HCT116 (cell line): ENCODE measurements around the gene CPA4. TPM values are rescaled to one million over a fixed set of nuclear protein-coding genes. Genes with fewer than 3 reads are reported as not detected.

ENCODE experiments used
- ATAC-seq: fragments of 200-7000 bp; cut with Tn5 transposase; 2 replicates; pipeline ENCODE4 v1.9.1; 2020; ENCODE audit warnings: mild to moderate bottlenecking, moderate library complexity
- BruUV-seq: library from RNA; stranded (reverse); fragments of 400-500 nt; replicated peaks from 2 replicates; lab custom pipeline; 2021; lab: Mats Ljungman, UMichigan
- CTCF ChIA-PET: fragments of 300-600 bp; sonication (Branson Sonifier 250); formaldehyde crosslinking; loops from one replicate; lab custom pipeline; 2021; ENCODE audit warnings: antibody characterized with exemption; lab: Charles Lee
- POLR2A ChIA-PET: fragments of 300-600, 350-600 bp; sonication (Branson Sonifier 250); formaldehyde crosslinking; loops from one replicate; lab custom pipeline; 2021; ENCODE audit warnings: antibody characterized with exemption; lab: Charles Lee
- RAD21 ChIA-PET, 2 experiments: fragments of 300-600 bp; sonication (Branson Sonifier 250); formaldehyde crosslinking; loops; one replicate each; lab custom pipeline; 2023; ENCODE audit warnings: low total read pairs in 2 of 2; ENCODE audit not compliant: uncharacterized antibody in 2 of 2, unreplicated experiment in 2 of 2, low non-redundant PET in 1 of 2; lab: Charles Lee
- DNase-seq: peaks from one replicate; pipeline ENCODE4 v3.0.0-alpha.2; 2010; ENCODE audit warnings: low read depth, low spot score
- H2AFZ ChIP-seq: fragments of 200-600 bp; shearing (Covaris generic), sonication (generic); 2 replicates; pipeline ENCODE4 v1.6.1; 2017; ENCODE audit warnings: low read depth, mixed run types, mixed read lengths, antibody characterized with exemption, low read length; ENCODE audit not compliant: poor library complexity, severe bottlenecking
- H3K27ac ChIP-seq: 2 replicates; pipeline ENCODE4 v1.5.1; 2012; ENCODE audit warnings: low read depth, low read length
- H3K27me3 ChIP-seq: fragments of 200-600 bp; sonication (generic); 2 replicates; pipeline ENCODE4 v1.6.1; 2016; ENCODE audit warnings: mixed run types, low read length, mixed read lengths; ENCODE audit not compliant: insufficient read depth
- H3K36me3 ChIP-seq, 2 experiments: fragments of 200-500 bp in 1 of 2; fragments of 200-600 bp in 1 of 2; sonication (Bioruptor generic) in 1 of 2; sonication (generic) in 1 of 2; 2 replicates each; pipeline versions ENCODE4 v1.5.1 to v1.6.1; 2014 to 2016; ENCODE audit warnings: low read length in 2 of 2, inconsistent platforms in 1 of 2, mixed read lengths in 1 of 2, mixed run types in 1 of 2; ENCODE audit not compliant: insufficient read depth in 2 of 2, control insufficient read depth in 1 of 2
- H3K4me1 ChIP-seq, 2 experiments: fragments of 200-600 bp in 1 of 2; sonication (generic) in 1 of 2; 2 replicates each; pipeline versions ENCODE4 v1.5.1 to v1.6.1; 2012 to 2017; ENCODE audit warnings: low read length in 2 of 2, inconsistent platforms in 1 of 2, mild to moderate bottlenecking in 1 of 2, mixed read lengths in 1 of 2, mixed run types in 1 of 2, moderate library complexity in 1 of 2; ENCODE audit not compliant: insufficient read depth in 2 of 2, control insufficient read depth in 1 of 2
- H3K4me2 ChIP-seq: fragments of 200-600 bp; sonication (generic); 2 replicates; pipeline ENCODE4 v1.6.1; 2017; ENCODE audit warnings: mixed run types, low read length, mixed read lengths
- H3K4me3 ChIP-seq, 2 experiments: fragments of 200-600 bp in 1 of 2; sonication (generic) in 1 of 2; replicated peaks in 1 of 2; 2 replicates each; pipeline ENCODE4 v1.5.1; 2011 to 2016; ENCODE audit warnings: low read length in 2 of 2, control low read depth in 1 of 2, low read depth in 1 of 2, mild to moderate bottlenecking in 1 of 2, mixed read lengths in 1 of 2, mixed run types in 1 of 2
- H3K79me2 ChIP-seq: fragments of 200-600 bp; sonication (generic); 2 replicates; pipeline ENCODE4 v1.6.1; 2017; ENCODE audit warnings: mild to moderate bottlenecking, mixed run types, low read length, moderate library complexity, mixed read lengths; ENCODE audit not compliant: insufficient read depth
- H3K9ac ChIP-seq: fragments of 200-600 bp; sonication (generic); 2 replicates; pipeline ENCODE4 v1.6.1; 2016; ENCODE audit warnings: low read length, mixed read lengths
- H3K9me2 ChIP-seq: fragments of 200-600 bp; sonication (generic), shearing (Covaris generic); 2 replicates; pipeline ENCODE4 v1.6.1; 2017; ENCODE audit warnings: mixed run types, mild to moderate bottlenecking, moderate library complexity; ENCODE audit not compliant: insufficient read depth
- H3K9me3 ChIP-seq, 2 experiments: fragments of 200-500 bp in 1 of 2; fragments of 200-600 bp in 1 of 2; sonication (Bioruptor generic) in 1 of 2; sonication (generic) in 1 of 2; 2 replicates each; pipeline ENCODE4 v1.6.1; 2014 to 2017; ENCODE audit warnings: low read length in 2 of 2, mixed read lengths in 2 of 2, inconsistent platforms in 1 of 2, low read depth in 1 of 2, mild to moderate bottlenecking in 1 of 2, mixed run types in 1 of 2, moderate library complexity in 1 of 2; ENCODE audit not compliant: control insufficient read depth in 1 of 2, insufficient read depth in 1 of 2
- H4K20me1 ChIP-seq: fragments of 200-600 bp; sonication (generic), shearing (Covaris generic); 2 replicates; pipeline ENCODE4 v1.6.1; 2017; ENCODE audit warnings: mixed run types, mild to moderate bottlenecking, moderate library complexity; ENCODE audit not compliant: insufficient read depth
- CBX3 ChIP-seq: IDR thresholded peaks from 2 replicates; pipeline ENCODE4 v1.6.1; 2012; ENCODE audit warnings: low read depth
- ELF1 ChIP-seq: IDR thresholded peaks from 2 replicates; pipeline ENCODE4 v1.6.1; 2012; ENCODE audit warnings: low read depth, borderline replicate concordance
- EZH2 ChIP-seq: fragments of 200-600 bp; sonication (generic); IDR thresholded peaks from 2 replicates; pipeline ENCODE4 v1.6.1; 2017; ENCODE audit warnings: antibody characterized with exemption, mixed run types
- FOSL1 ChIP-seq: IDR thresholded peaks from 2 replicates; pipeline ENCODE4 v1.6.1; 2012; ENCODE audit warnings: low read depth
- JUND ChIP-seq: IDR thresholded peaks from 2 replicates; pipeline ENCODE4 v1.6.1; 2012
- POLR2A ChIP-seq: IDR thresholded peaks from 2 replicates; pipeline ENCODE4 v1.7.0; 2011; ENCODE audit warnings: borderline replicate concordance; ENCODE audit not compliant: insufficient read depth, insufficient read length; ENCODE audit errors: extremely low read depth
- POLR2AphosphoS5 ChIP-seq: IDR thresholded peaks from 2 replicates; pipeline ENCODE4 v1.6.1; 2011; ENCODE audit warnings: mild to moderate bottlenecking, low read depth, low read length, moderate library complexity
- SRF ChIP-seq: IDR thresholded peaks from 2 replicates; pipeline ENCODE4 v1.6.1; 2012; ENCODE audit warnings: low read depth
- YY1 ChIP-seq: IDR thresholded peaks from 2 replicates; pipeline ENCODE4 v1.6.1; 2011; ENCODE audit warnings: low read length, low read depth, moderate library complexity, mild to moderate bottlenecking; ENCODE audit not compliant: insufficient replicate concordance; ENCODE audit errors: extremely low read depth
- intact Hi-C: fragments of 100-400 bp; cut with micrococcal nuclease; formaldehyde crosslinking; loops from 2 replicates; pipeline ENCODE4 v1.10.0; 2022
- total RNA-seq: library from RNA; stranded (reverse); gene quantifications from one replicate; pipeline ENCODE4 v1.2.1, GENCODE V29; 2021; ENCODE audit not compliant: unreplicated experiment
- TF ChIP-seq, protein P1 (sequence below): IDR thresholded peaks from 2 replicates; pipeline ENCODE4 v1.6.1; 2011; ENCODE audit warnings: mild to moderate bottlenecking, low read length, moderate library complexity; ENCODE audit not compliant: insufficient replicate concordance; ENCODE audit errors: extremely low read depth
- TF ChIP-seq, protein P2 (sequence below), 3 experiments: fragments of 200-600 bp in 1 of 3; sonication (generic) in 1 of 3; IDR thresholded peaks in 2 of 3; conservative IDR thresholded peaks in 1 of 3; 2 replicates each; pipeline ENCODE4 v1.5.1; 2012 to 2017; ENCODE audit warnings: low read depth in 2 of 3, low read length in 2 of 3, antibody characterized with exemption in 1 of 3, borderline replicate concordance in 1 of 3, control low read depth in 1 of 3, mild to moderate bottlenecking in 1 of 3, mixed read lengths in 1 of 3, mixed run types in 1 of 3, moderate library complexity in 1 of 3; ENCODE audit not compliant: insufficient read depth in 1 of 3

CPA4 gene
- total RNA-seq, 1 experiment from 2014 or later: 38.7 TPM

DNA sequence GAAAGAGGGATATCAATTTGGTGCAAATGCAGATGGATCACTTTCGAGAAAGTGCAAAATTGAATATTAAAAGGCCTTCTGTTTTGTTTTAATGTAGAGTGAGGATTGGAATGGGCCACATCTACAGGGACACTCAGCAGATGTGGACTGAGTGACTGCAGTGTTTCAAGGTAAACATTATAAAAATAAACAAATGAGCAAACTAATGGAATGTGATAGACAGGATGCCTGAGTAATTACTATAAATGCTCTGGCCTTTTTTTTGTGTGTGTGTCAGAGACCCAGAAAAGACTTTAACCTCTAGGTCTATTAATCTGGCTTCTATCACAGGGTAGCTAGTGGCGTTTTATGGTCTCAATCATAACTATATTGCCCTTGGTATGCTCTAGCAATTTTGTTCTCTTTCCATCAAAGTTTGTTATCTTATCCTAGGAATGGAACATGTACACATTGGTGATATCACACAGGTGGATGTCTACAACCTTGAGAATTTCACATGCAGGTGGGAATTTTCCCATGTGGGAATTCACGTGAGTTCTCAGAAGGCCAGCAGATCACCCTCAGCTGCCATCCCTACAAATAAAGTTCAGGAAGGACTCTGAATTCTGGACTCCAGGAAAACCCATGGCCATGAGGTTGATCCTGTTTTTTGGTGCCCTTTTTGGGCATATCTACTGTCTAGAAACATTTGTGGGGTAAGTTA lies 26.6 kb upstream of the CPA4 start, which contains the start of gene CPA2:
CPA2 (plus strand) TSS at position 606 of the 703 bp plus-strand sequence; CDS start at position 625, 19 bp downstream.
- intact Hi-C loops: no loop called here
- no peak for DNase-seq
- ATAC-seq: no peak
- no peaks in the 10 kb centered on the region for H3K9me3 ChIP-seq
- no peaks in the 10 kb centered on the region for H3K79me2 ChIP-seq
- CTCF ChIA-PET: no interaction called here
- no peak within 1 kb of the TSS for H3K4me3 ChIP-seq
- no peak within 1 kb of the TSS for H3K27ac ChIP-seq
- TF ChIP-seq SRF: no peak
- no peak for TF ChIP-seq ELF1
- TF ChIP-seq, protein P1, sequence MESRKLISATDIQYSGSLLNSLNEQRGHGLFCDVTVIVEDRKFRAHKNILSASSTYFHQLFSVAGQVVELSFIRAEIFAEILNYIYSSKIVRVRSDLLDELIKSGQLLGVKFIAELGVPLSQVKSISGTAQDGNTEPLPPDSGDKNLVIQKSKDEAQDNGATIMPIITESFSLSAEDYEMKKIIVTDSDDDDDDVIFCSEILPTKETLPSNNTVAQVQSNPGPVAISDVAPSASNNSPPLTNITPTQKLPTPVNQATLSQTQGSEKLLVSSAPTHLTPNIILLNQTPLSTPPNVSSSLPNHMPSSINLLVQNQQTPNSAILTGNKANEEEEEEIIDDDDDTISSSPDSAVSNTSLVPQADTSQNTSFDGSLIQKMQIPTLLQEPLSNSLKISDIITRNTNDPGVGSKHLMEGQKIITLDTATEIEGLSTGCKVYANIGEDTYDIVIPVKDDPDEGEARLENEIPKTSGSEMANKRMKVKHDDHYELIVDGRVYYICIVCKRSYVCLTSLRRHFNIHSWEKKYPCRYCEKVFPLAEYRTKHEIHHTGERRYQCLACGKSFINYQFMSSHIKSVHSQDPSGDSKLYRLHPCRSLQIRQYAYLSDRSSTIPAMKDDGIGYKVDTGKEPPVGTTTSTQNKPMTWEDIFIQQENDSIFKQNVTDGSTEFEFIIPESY: no peak
- TF ChIP-seq POLR2A: no peak
- no peak for TF ChIP-seq CBX3
- TF ChIP-seq YY1: no peak
- TF ChIP-seq, protein P2, sequence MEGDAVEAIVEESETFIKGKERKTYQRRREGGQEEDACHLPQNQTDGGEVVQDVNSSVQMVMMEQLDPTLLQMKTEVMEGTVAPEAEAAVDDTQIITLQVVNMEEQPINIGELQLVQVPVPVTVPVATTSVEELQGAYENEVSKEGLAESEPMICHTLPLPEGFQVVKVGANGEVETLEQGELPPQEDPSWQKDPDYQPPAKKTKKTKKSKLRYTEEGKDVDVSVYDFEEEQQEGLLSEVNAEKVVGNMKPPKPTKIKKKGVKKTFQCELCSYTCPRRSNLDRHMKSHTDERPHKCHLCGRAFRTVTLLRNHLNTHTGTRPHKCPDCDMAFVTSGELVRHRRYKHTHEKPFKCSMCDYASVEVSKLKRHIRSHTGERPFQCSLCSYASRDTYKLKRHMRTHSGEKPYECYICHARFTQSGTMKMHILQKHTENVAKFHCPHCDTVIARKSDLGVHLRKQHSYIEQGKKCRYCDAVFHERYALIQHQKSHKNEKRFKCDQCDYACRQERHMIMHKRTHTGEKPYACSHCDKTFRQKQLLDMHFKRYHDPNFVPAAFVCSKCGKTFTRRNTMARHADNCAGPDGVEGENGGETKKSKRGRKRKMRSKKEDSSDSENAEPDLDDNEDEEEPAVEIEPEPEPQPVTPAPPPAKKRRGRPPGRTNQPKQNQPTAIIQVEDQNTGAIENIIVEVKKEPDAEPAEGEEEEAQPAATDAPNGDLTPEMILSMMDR (IDR thresholded peaks at IDR 0.05 in 2 of 3, conservative IDR thresholded peaks at IDR 0.05 in 1 of 3; ENCODE audit: borderline replicate concordance in 1 of 3, insufficient read depth in 1 of 3, low read depth in 2 of 3, low read length in 2 of 3): no peak
- no peak for TF ChIP-seq POLR2AphosphoS5
- TF ChIP-seq JUND: no peak
- TF ChIP-seq EZH2: no peak
- no peak for TF ChIP-seq FOSL1
- POLR2A ChIA-PET: no interaction called here
- H3K9me2 ChIP-seq: no peaks in the 10 kb centered on the region
- H2AFZ ChIP-seq: no peak within 1 kb of the TSS
- H3K36me3 ChIP-seq: no peaks in the 10 kb centered on the region
- H4K20me1 ChIP-seq: no peaks in the 10 kb centered on the region
- no peaks in the 10 kb centered on the region for H3K4me1 ChIP-seq
- H3K9ac ChIP-seq: no peak within 1 kb of the TSS
- RAD21 ChIA-PET: no interaction called here
- no peak within 1 kb of the TSS for H3K4me2 ChIP-seq
- BruUV-seq: no TSS peak
- H3K27me3 ChIP-seq: no peaks in the 10 kb centered on the region
